Measurements from ENCODE around the gene GRB2.

GRB2 gene

GRCh38 chr17:75433218-75433783 lies 27.8 kb upstream of the GRB2 start:
- Histone ChIP-seq H3K4me3 (ENCODE audit: severe bottlenecking) (no peak overlapping the region), H3K36me3 (ENCODE audit: low read depth) (no peaks in the 10 kb centered on the region), H3K9me3 (ENCODE audit: severe bottlenecking) (no peaks in the 10 kb centered on the region), H3K27me3 (ENCODE audit: insufficient read depth, poor library complexity, severe bottlenecking) (no peaks in the 10 kb centered on the region), H3K4me1 (ENCODE audit: insufficient read depth, poor library complexity, severe bottlenecking) (peaks cover 3% of the 10 kb centered on the region), H3K27ac (ENCODE audit: poor library complexity, severe bottlenecking) (no peak overlapping the region)
- DNase-seq (ENCODE audit: low spot score): no peak
- no peak for ATAC-seq (ENCODE audit: low read depth)
- TF ChIP-seq CTCF (IDR thresholded peaks at IDR 0.05; ENCODE audit: poor library complexity, severe bottlenecking): no peak

- Histone ChIP-seq H3K27ac (ENCODE audit: poor library complexity, severe bottlenecking) (no peak overlapping the region), H3K4me3 (ENCODE audit: severe bottlenecking) (no peak overlapping the region), H3K4me1 (ENCODE audit: insufficient read depth, poor library complexity, severe bottlenecking) (peaks cover 3% of the 10 kb centered on the region), H3K36me3 (ENCODE audit: low read depth) (no peaks in the 10 kb centered on the region), H3K9me3 (ENCODE audit: severe bottlenecking) (no peaks in the 10 kb centered on the region), H3K27me3 (ENCODE audit: insufficient read depth, poor library complexity, severe bottlenecking) (no peaks in the 10 kb centered on the region)
- DNase-seq (ENCODE audit: low spot score): no peak
- TF ChIP-seq CTCF (IDR thresholded peaks at IDR 0.05; ENCODE audit: poor library complexity, severe bottlenecking): no peak
- peak; percentile 30; the same call in 2 of the 3 replicates for ATAC-seq (ENCODE audit: low read depth)
Observed at GRCh38 chr17:75430159-75430974, 24.9 kb upstream of the GRB2 start.

- peak; percentile 86 for ATAC-seq (ENCODE audit: low read depth)
Observed at GRCh38 chr17:75428543-75429469, 23.3 kb upstream of the GRB2 start.

GRCh38 chr17:75418531-75418930 lies 13.1 kb upstream of the GRB2 start:
- no peak for TF ChIP-seq CTCF (IDR thresholded peaks at IDR 0.05; ENCODE audit: poor library complexity, severe bottlenecking)
- Histone ChIP-seq H3K9me3 (ENCODE audit: severe bottlenecking) (no peaks in the 10 kb centered on the region), H3K27me3 (ENCODE audit: insufficient read depth, poor library complexity, severe bottlenecking) (no peaks in the 10 kb centered on the region), H3K27ac (ENCODE audit: poor library complexity, severe bottlenecking) (no peak overlapping the region), H3K4me1 (ENCODE audit: insufficient read depth, poor library complexity, severe bottlenecking) (no peaks in the 10 kb centered on the region), H3K4me3 (ENCODE audit: severe bottlenecking) (no peak overlapping the region), H3K36me3 (ENCODE audit: low read depth) (no peaks in the 10 kb centered on the region)
- ATAC-seq (ENCODE audit: low read depth) (no peak), DNase-seq (ENCODE audit: low spot score) (no peak)

More at GRCh38 chr17:75428543-75429469, 23.3 kb upstream of the GRB2 start:
- no peak for TF ChIP-seq CTCF (IDR thresholded peaks at IDR 0.05; ENCODE audit: poor library complexity, severe bottlenecking)
- Histone ChIP-seq H3K4me3 (ENCODE audit: severe bottlenecking) (no peak overlapping the region), H3K27ac (ENCODE audit: poor library complexity, severe bottlenecking) (peak overlapping the region; percentile 48), H3K27me3 (ENCODE audit: insufficient read depth, poor library complexity, severe bottlenecking) (no peaks in the 10 kb centered on the region), H3K36me3 (ENCODE audit: low read depth) (no peaks in the 10 kb centered on the region), H3K9me3 (ENCODE audit: severe bottlenecking) (no peaks in the 10 kb centered on the region), H3K4me1 (ENCODE audit: insufficient read depth, poor library complexity, severe bottlenecking) (peaks cover 3% of the 10 kb centered on the region)
- DNase-seq (ENCODE audit: low spot score): no peak
